Activated CD4-positive, alpha-beta T cell treated with anti-CD3 and anti-CD28 coated beads for 36 hours (primary cell): ENCODE results near the gene CFAP157. TPM values are rescaled to one million over a fixed set of nuclear protein-coding genes. Genes with fewer than 3 reads are reported as not detected.

Source experiments
- ATAC-seq: fragments of 200-7000 bp; cut with Tn5 transposase; one replicate; pipeline ENCODE4 v1.10.0; 2021; ENCODE audit warnings: mild to moderate bottlenecking, moderate library complexity
- CTCF ChIA-PET: fragments of 350-600 bp; sonication (Branson Sonifier 250); formaldehyde crosslinking; loops from one replicate; lab custom pipeline; 2021; ENCODE audit warnings: antibody characterized with exemption; lab: Charles Lee
- POLR2A ChIA-PET: fragments of 350-600 bp; sonication (Branson Sonifier 250); formaldehyde crosslinking; loops from one replicate; lab custom pipeline; 2021; ENCODE audit warnings: antibody characterized with exemption, inconsistent platforms; lab: Charles Lee
- DNase-seq: peaks from one replicate; pipeline ENCODE4 v3.0.0-alpha.2; 2020
- H3K27ac Mint-ChIP-seq: one replicate; pipeline ENCODE4 v1.8.0; 2021; ENCODE audit warnings: mixed read lengths
- H3K27me3 Mint-ChIP-seq: one replicate; pipeline ENCODE4 v1.8.0; 2021; ENCODE audit warnings: mixed read lengths
- H3K36me3 Mint-ChIP-seq: one replicate; pipeline ENCODE4 v1.8.0; 2021; ENCODE audit warnings: low read depth, mixed read lengths
- H3K4me1 Mint-ChIP-seq: one replicate; pipeline ENCODE4 v1.8.0; 2021; ENCODE audit warnings: mixed read lengths
- H3K4me3 Mint-ChIP-seq: one replicate; pipeline ENCODE4 v1.8.0; 2021; ENCODE audit warnings: mild to moderate bottlenecking, moderate library complexity, mixed read lengths
- H3K9me3 Mint-ChIP-seq: one replicate; pipeline ENCODE4 v1.8.0; 2021; ENCODE audit warnings: low read depth, mixed read lengths
- intact Hi-C, 2 experiments: fragments of 100-400 bp; cut with DNase I in 1 of 2; cut with micrococcal nuclease in 1 of 2; formaldehyde crosslinking; loops; one replicate each; pipeline versions ENCODE4 v1.14.2 to v1.15.1; 2022 to 2024; cut with DNase I, micrococcal nuclease
- total RNA-seq, 2 experiments: library from RNA; stranded (reverse); gene quantifications; one replicate each; pipeline ENCODE4 v1.2.3, GENCODE V29; 2021

Gene CFAP157
- not detected for total RNA-seq

GRCh38 chr9:127706836-127707241 is at the start of gene CFAP157:
Gene CFAP157, plus strand, starts transcription at chr9:127706988. Its CDS starts 44 bp downstream, at chr9:127707032.
- peaks cover 14% of the 10 kb centered on the region for H3K4me1 Mint-ChIP-seq
- H3K27me3 Mint-ChIP-seq, result no peaks in the 10 kb centered on the region
- no peaks in the 10 kb centered on the region for H3K9me3 Mint-ChIP-seq
- no peak within 1 kb of the TSS for H3K27ac Mint-ChIP-seq
- intact Hi-C loops, result no loop called here
- POLR2A ChIA-PET, result interaction anchor here (0.7 kb wide), 1 partner anchor 14 kb away, joined by 3 read pairs; no protein-coding TSS in a partner anchor
- H3K4me3 Mint-ChIP-seq, result no peak within 1 kb of the TSS
- H3K36me3 Mint-ChIP-seq, result peaks cover 2% of the 10 kb centered on the region
- DNase-seq (no peak), ATAC-seq (no peak)
- CTCF ChIA-PET, result no interaction called here

GRCh38 chr9:127658428-127658827 is 48.4 kb upstream of the CFAP157 start:
- POLR2A ChIA-PET, result no interaction called here
- no peak overlapping the region for H3K27ac Mint-ChIP-seq
- no peaks in the 10 kb centered on the region for H3K9me3 Mint-ChIP-seq
- H3K4me1 Mint-ChIP-seq, result no peaks in the 10 kb centered on the region
- no peaks in the 10 kb centered on the region for H3K27me3 Mint-ChIP-seq
- intact Hi-C loops, result no loop called here
- ATAC-seq (no peak), DNase-seq (no peak)
- no peaks in the 10 kb centered on the region for H3K36me3 Mint-ChIP-seq
- no peak overlapping the region for H3K4me3 Mint-ChIP-seq
- CTCF ChIA-PET, result no interaction called here

GRCh38 chr9:127660886-127661741 is 45.7 kb upstream of the CFAP157 start:
- no peak for ATAC-seq

GRCh38 chr9:127662617-127663016 is 44.2 kb upstream of the CFAP157 start:
- H3K27me3 Mint-ChIP-seq, result no peaks in the 10 kb centered on the region
- no peak overlapping the region for H3K4me3 Mint-ChIP-seq
- ATAC-seq (no peak), DNase-seq (no peak)
- ChIA-PET CTCF (interaction anchor here (0.7 kb wide), 1 partner anchor 31 kb away, joined by 3 read pairs; no protein-coding TSS in a partner anchor), POLR2A (no interaction called here)
- H3K27ac Mint-ChIP-seq, result no peak overlapping the region
- no peaks in the 10 kb centered on the region for H3K9me3 Mint-ChIP-seq
- H3K4me1 Mint-ChIP-seq, result no peaks in the 10 kb centered on the region
- intact Hi-C loops, result no loop called here
- no peaks in the 10 kb centered on the region for H3K36me3 Mint-ChIP-seq

More at GRCh38 chr9:127660886-127661741, 45.7 kb upstream of the CFAP157 start:
- no peak overlapping the region for H3K27ac Mint-ChIP-seq
- intact Hi-C loops, result no loop called here
- H3K4me1 Mint-ChIP-seq, result no peaks in the 10 kb centered on the region
- no peak for DNase-seq
- CTCF ChIA-PET, result interaction anchor here (1.1 kb wide), 1 partner anchor 9 kb away, joined by 3 read pairs; no protein-coding TSS in a partner anchor
- H3K27me3 Mint-ChIP-seq, result no peaks in the 10 kb centered on the region
- no peaks in the 10 kb centered on the region for H3K36me3 Mint-ChIP-seq
- H3K4me3 Mint-ChIP-seq, result no peak overlapping the region
- no peaks in the 10 kb centered on the region for H3K9me3 Mint-ChIP-seq
- POLR2A ChIA-PET, result no interaction called here

GRCh38 chr9:127664324-127664677 is 42.5 kb upstream of the CFAP157 start:
- intact Hi-C loops, result no loop called here
- Mint-ChIP-seq H3K27me3 (no peaks in the 10 kb centered on the region), H3K9me3 (no peaks in the 10 kb centered on the region), H3K4me1 (no peaks in the 10 kb centered on the region), H3K27ac (no peak overlapping the region), H3K4me3 (no peak overlapping the region), H3K36me3 (no peaks in the 10 kb centered on the region)
- DNase-seq (no peak), ATAC-seq (no peak)
- CTCF ChIA-PET, result no interaction called here
- POLR2A ChIA-PET, result no interaction called here

GRCh38 chr9:127664678-127665507 is 41.9 kb upstream of the CFAP157 start:
- Mint-ChIP-seq H3K4me3 (no peak overlapping the region), H3K4me1 (no peaks in the 10 kb centered on the region), H3K36me3 (no peaks in the 10 kb centered on the region), H3K9me3 (no peaks in the 10 kb centered on the region), H3K27me3 (no peaks in the 10 kb centered on the region), H3K27ac (no peak overlapping the region)
- ChIA-PET CTCF (interaction anchor here (0.7 kb wide), 1 partner anchor 70 kb away, joined by 5 read pairs; no protein-coding TSS in a partner anchor), POLR2A (no interaction called here)
- intact Hi-C loops, result no loop called here
- DNase-seq, result no peak
- ATAC-seq, result no peak

- H3K27me3 Mint-ChIP-seq, result no peaks in the 10 kb centered on the region
- no peak overlapping the region for H3K27ac Mint-ChIP-seq
- ATAC-seq, result no peak
Observed at GRCh38 chr9:127667127-127667844, 39.5 kb upstream of the CFAP157 start.

GRCh38 chr9:127667906-127668305 is 38.9 kb upstream of the CFAP157 start:
- Mint-ChIP-seq H3K27ac (no peak overlapping the region), H3K9me3 (no peaks in the 10 kb centered on the region), H3K27me3 (no peaks in the 10 kb centered on the region), H3K4me1 (no peaks in the 10 kb centered on the region), H3K36me3 (no peaks in the 10 kb centered on the region), H3K4me3 (no peak overlapping the region)
- DNase-seq (no peak), ATAC-seq (no peak)
- intact Hi-C loops, result no loop called here
- CTCF ChIA-PET, result interaction anchor here (0.6 to 1.7 kb wide), 5 partner anchors 17 to 263 kb away, joined by 3 to 5 read pairs (median 3); partner anchors contain the start of genes PIP5KL1 and TOR2A
- POLR2A ChIA-PET, result no interaction called here

More at GRCh38 chr9:127667127-127667844, 39.5 kb upstream of the CFAP157 start:
- POLR2A ChIA-PET, result no interaction called here
- Mint-ChIP-seq H3K9me3 (no peaks in the 10 kb centered on the region), H3K36me3 (no peaks in the 10 kb centered on the region), H3K4me3 (no peak overlapping the region), H3K4me1 (no peaks in the 10 kb centered on the region)
- intact Hi-C loops, result no loop called here
- CTCF ChIA-PET, result interaction anchor here (0.6 to 1.7 kb wide), 6 partner anchors 16 to 272 kb away, joined by 3 to 5 read pairs (median 3); partner anchors contain the start of genes PIP5KL1 and TOR2A
- DNase-seq, result no peak

- DNase-seq, result no peak
- Mint-ChIP-seq H3K27ac (no peak overlapping the region), H3K27me3 (no peaks in the 10 kb centered on the region), H3K36me3 (no peaks in the 10 kb centered on the region), H3K4me3 (no peak overlapping the region), H3K4me1 (no peaks in the 10 kb centered on the region), H3K9me3 (no peaks in the 10 kb centered on the region)
- intact Hi-C loops, result no loop called here
- no peak for ATAC-seq
- ChIA-PET CTCF (no interaction called here), POLR2A (no interaction called here)
Observed at GRCh38 chr9:127673234-127673633, 33.6 kb upstream of the CFAP157 start.

GRCh38 chr9:127676638-127677037 is 30.1 kb upstream of the CFAP157 start:
- Mint-ChIP-seq H3K4me1 (no peaks in the 10 kb centered on the region), H3K36me3 (no peaks in the 10 kb centered on the region), H3K9me3 (no peaks in the 10 kb centered on the region), H3K27ac (no peak overlapping the region), H3K27me3 (no peaks in the 10 kb centered on the region), H3K4me3 (no peak overlapping the region)
- ATAC-seq (no peak), DNase-seq (no peak)
- intact Hi-C loops, result no loop called here
- POLR2A ChIA-PET, result no interaction called here
- CTCF ChIA-PET, result no interaction called here

GRCh38 chr9:127679506-127679905 is 27.3 kb upstream of the CFAP157 start:
- Mint-ChIP-seq H3K4me3 (no peak overlapping the region), H3K4me1 (no peaks in the 10 kb centered on the region), H3K27ac (no peak overlapping the region), H3K27me3 (no peaks in the 10 kb centered on the region), H3K9me3 (no peaks in the 10 kb centered on the region), H3K36me3 (no peaks in the 10 kb centered on the region)
- intact Hi-C loops, result no loop called here
- POLR2A ChIA-PET, result no interaction called here
- ATAC-seq (no peak), DNase-seq (no peak)
- CTCF ChIA-PET, result no interaction called here
